ENCODE results near the gene GXYLT2.

Gene GXYLT2

DNA sequence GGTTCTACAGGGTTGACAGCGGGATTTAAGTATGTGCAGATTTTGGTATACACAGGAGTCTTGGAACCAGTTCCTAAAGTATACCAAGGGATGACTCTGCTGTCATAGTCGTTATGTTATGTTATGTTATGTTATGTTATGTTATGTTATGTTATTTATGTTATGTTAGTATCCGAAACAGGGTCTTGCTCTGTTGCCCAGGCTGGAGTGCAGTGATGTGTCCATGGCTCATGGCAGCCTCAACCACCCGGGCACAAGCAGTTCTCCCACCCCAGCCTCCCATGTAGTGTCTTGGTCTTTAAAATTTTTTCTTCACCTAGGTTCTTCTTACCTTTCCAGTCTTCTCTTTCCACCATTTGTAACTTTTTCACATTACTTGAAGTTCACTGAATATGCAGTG lies 130.5 kb downstream of the GXYLT2 start:
- no peak for DNase-seq (ENCODE audit: low read depth)

DNA sequence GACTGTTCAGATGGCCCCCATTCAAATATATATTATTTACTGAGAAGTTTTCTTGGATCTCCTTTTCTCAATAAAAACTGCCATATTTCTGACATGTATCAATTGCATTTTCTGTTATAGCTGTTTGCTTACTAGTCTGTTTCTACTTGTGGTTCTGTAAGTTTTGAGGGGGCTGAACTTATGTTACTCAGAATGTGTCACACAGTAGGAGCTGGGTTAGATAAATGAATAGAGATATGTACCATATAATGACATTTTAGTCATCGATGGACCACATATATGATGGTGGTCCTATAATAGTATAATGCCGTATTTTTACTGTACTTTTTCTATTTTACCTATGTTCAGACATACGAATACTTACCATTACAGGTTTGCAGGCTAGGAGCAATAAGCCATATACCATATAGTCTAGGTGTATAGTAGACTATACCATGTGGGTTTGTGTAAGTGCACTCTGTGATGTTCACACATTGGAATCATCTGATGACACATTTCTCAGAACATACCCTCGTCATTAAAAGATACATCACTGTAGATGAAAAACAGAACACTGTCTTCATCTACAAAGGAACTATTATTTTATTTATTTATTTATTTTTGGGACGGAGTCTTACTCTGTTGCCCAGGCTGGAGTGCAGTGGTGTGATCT lies 131.1 kb downstream of the GXYLT2 start:
- DNase-seq (ENCODE audit: low read depth): no peak

DNA sequence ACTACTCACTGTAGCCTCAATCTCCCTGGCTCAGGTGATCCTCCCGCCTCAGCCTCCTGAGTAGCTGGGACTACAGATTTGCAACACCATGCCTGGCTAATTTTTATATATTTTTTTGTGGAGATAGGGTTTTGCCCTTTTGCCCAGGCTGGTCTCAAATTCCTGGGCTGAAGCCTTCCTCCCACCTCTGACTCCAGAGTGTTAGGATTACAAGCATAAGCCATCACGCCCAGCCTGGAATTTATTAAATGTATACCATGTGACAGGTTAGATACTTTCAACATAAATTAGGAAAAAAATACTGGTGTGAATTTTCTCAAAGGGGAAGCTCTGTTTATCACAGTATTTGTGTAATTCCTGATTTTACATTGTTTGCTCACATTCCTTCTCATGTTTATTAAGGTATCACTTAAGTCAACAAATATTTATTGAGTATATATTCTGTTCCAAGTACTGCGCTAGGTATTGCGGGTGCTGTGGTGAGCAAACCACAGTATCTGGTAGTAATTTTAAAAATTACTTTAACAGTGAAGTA lies 133.5 kb downstream of the GXYLT2 start:
- no peak for DNase-seq (ENCODE audit: low read depth)

DNA sequence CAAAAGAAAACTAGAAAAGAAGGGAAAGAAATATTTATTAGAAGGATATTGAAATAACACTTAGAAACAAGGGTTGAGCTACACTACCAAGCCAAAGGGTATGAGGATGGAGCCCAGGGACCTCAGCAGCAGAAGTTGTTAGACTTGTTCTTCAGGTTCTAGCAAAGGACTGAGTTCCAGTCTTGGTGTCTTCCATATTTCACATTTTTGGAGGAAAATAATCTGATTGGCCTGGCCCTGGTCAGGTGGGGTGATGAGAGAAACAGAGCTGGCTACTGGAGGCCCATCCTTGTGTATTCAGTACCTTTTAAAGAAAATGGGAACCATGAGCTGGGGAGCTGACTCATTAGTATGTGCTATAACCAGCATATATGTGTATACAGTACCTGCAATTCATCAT lies 137.0 kb downstream of the GXYLT2 start:
- DNase-seq (ENCODE audit: low read depth): no peak

DNA sequence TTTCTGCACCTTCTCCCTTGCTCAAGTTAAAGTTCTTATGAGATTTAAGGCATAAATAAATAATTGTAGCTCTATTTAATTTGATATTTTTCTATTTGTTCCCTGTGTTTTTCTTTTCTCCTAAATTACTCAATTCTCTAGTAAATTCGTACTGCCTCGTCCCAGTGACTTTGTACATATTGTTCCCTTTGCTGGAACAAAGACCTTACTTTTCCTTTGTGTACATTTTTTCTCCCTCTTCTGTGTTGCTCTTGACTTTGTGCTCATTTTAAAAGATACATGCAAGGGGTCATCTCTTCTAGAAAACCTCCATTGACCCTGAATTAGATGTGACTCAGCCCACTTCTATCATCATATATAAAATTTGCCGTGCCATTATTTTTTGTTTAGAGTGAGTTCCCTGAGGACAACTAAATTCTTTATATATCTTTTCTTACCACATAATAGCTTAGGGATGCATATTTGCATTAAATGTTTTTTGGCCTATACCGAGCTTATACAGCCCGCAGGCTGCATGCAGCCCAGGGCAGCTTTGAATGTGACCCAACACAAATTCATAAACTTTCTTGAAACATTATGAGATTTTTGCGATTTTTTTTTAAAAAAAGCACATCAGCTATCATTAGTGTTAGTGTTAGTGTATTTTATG lies 138.4 kb downstream of the GXYLT2 start:
- no peak for DNase-seq (ENCODE audit: low read depth)
